ENCODE measurements around the gene TTLL11. TPM values are rescaled to one million over a fixed set of nuclear protein-coding genes. Genes with fewer than 3 reads are reported as not detected.

TTLL11 gene
- total RNA-seq, 2 donors from 2014 or later = 2.5 to 2.6 TPM

GRCh38 chr9:121860213-121860612 lies 232.9 kb downstream of the TTLL11 start:
- DNase-seq (no peak), ATAC-seq (replicated peaks in 1 of 2) (no peak)
- H3K36me3 Mint-ChIP-seq (ENCODE audit: insufficient read depth in 2 of 2) = no peaks in the 10 kb centered on the region
- H3K9me3 Mint-ChIP-seq = no peaks in the 10 kb centered on the region
- H3K4me1 Mint-ChIP-seq (ENCODE audit: low read depth) = no peaks in the 10 kb centered on the region
- no peak overlapping the region for H3K27ac Mint-ChIP-seq
- no peaks in the 10 kb centered on the region for H3K27me3 Mint-ChIP-seq (ENCODE audit: low read depth)
- no peak overlapping the region for H3K4me3 Mint-ChIP-seq

DNA sequence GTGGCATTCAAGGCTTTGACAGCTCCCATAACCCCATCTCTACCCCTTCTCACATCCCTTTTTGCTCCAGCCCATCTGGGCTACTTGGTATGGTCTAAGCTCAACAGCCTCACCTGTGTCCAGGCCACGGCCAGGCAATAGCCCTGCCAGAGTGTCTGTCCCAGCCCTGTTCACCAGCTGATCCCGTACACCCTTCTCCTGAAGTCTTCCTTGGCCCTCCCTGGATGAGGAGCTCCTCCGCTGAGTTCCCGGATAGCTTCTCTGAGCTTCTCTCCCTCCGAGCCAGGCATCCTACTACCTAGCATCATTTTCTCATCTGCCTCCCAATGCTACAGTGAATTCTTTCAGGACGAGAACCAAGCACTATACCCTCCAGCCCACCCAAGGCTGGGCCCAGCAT lies 233.5 kb downstream of the TTLL11 start:
- Mint-ChIP-seq H3K4me1 (ENCODE audit: low read depth) (no peaks in the 10 kb centered on the region), H3K27me3 (ENCODE audit: low read depth) (no peaks in the 10 kb centered on the region), H3K4me3 (no peak overlapping the region), H3K36me3 (ENCODE audit: insufficient read depth in 2 of 2) (no peaks in the 10 kb centered on the region), H3K27ac (no peak overlapping the region), H3K9me3 (no peaks in the 10 kb centered on the region)
- ATAC-seq (replicated peaks in 1 of 2) (no peak), DNase-seq (no peak)

- no peaks in the 10 kb centered on the region for H3K27me3 Mint-ChIP-seq (ENCODE audit: low read depth)
- no peaks in the 10 kb centered on the region for H3K9me3 Mint-ChIP-seq
- no peak for DNase-seq
- H3K27ac Mint-ChIP-seq = no peak overlapping the region
- ATAC-seq (replicated peaks in 1 of 2) = no peak
- no peaks in the 10 kb centered on the region for H3K4me1 Mint-ChIP-seq (ENCODE audit: low read depth)
- no peaks in the 10 kb centered on the region for H3K36me3 Mint-ChIP-seq (ENCODE audit: insufficient read depth in 2 of 2)
- H3K4me3 Mint-ChIP-seq = no peak overlapping the region
Measured at GRCh38 chr9:121858788-121859187, 234.3 kb downstream of the TTLL11 start.

DNA sequence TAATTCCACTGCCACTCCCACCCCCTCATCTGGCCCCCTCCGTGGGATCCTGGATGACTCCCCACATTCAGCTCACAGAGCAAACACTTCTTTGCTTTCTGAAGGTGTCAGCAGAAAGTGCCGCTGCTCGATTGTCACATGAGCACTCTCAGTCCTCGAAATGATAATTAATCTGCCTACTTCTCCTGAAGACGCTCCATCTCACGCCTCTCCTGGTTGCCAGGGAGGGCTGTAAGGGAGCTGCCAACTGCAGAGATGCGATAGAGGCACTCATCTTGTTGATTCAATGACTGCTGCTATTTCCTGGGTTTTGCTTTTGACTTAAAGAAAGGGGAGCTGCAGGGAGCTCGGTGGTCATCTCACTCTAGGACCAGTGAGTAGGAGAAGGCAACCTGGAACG lies 235.2 kb downstream of the TTLL11 start:
- no peak for ATAC-seq (replicated peaks in 1 of 2)
- H3K9me3 Mint-ChIP-seq = no peaks in the 10 kb centered on the region

GRCh38 chr9:121855476-121855875 lies 237.6 kb downstream of the TTLL11 start:
- DNase-seq = no peak
- H3K4me3 Mint-ChIP-seq = no peak overlapping the region
- H3K36me3 Mint-ChIP-seq (ENCODE audit: insufficient read depth in 2 of 2) = no peaks in the 10 kb centered on the region
- no peaks in the 10 kb centered on the region for H3K4me1 Mint-ChIP-seq (ENCODE audit: low read depth)
- H3K27me3 Mint-ChIP-seq (ENCODE audit: low read depth) = no peaks in the 10 kb centered on the region
- ATAC-seq (replicated peaks in 1 of 2) = no peak
- no peaks in the 10 kb centered on the region for H3K9me3 Mint-ChIP-seq
- H3K27ac Mint-ChIP-seq = no peak overlapping the region

More for the DNA sequence above, 235.2 kb downstream of the TTLL11 start:
- no peaks in the 10 kb centered on the region for H3K36me3 Mint-ChIP-seq (ENCODE audit: insufficient read depth in 2 of 2)
- H3K27me3 Mint-ChIP-seq (ENCODE audit: low read depth) = no peaks in the 10 kb centered on the region
- no peaks in the 10 kb centered on the region for H3K4me1 Mint-ChIP-seq (ENCODE audit: low read depth)
- no peak overlapping the region for H3K4me3 Mint-ChIP-seq
- no peak overlapping the region for H3K27ac Mint-ChIP-seq
- DNase-seq = no peak

GRCh38 chr9:121853617-121854395 lies 239.3 kb downstream of the TTLL11 start:
- no peaks in the 10 kb centered on the region for H3K27me3 Mint-ChIP-seq (ENCODE audit: low read depth)
- H3K4me3 Mint-ChIP-seq = no peak overlapping the region
- H3K4me1 Mint-ChIP-seq (ENCODE audit: low read depth) = no peaks in the 10 kb centered on the region
- no peak overlapping the region for H3K27ac Mint-ChIP-seq
- H3K36me3 Mint-ChIP-seq (ENCODE audit: insufficient read depth in 2 of 2) = peaks cover 2 to 3% of the 10 kb centered on the region in 2 donors
- ATAC-seq (replicated peaks in 1 of 2) = no peak
- DNase-seq = no peak
- no peaks in the 10 kb centered on the region for H3K9me3 Mint-ChIP-seq

- no peak for ATAC-seq (replicated peaks in 1 of 2)
- Mint-ChIP-seq H3K27me3 (ENCODE audit: low read depth) (no peaks in the 10 kb centered on the region), H3K4me3 (no peak overlapping the region), H3K4me1 (ENCODE audit: low read depth) (no peaks in the 10 kb centered on the region), H3K36me3 (ENCODE audit: insufficient read depth in 2 of 2) (peaks cover 2 to 3% of the 10 kb centered on the region in 2 donors), H3K9me3 (peaks cover 0 to 2% of the 10 kb centered on the region in 2 donors), H3K27ac (no peak overlapping the region)
- no peak for DNase-seq
Measured at GRCh38 chr9:121852651-121853616, 240.2 kb downstream of the TTLL11 start.

- ATAC-seq (replicated peaks in 1 of 2) (no peak), DNase-seq (no peak)
- Mint-ChIP-seq H3K27ac (no peak overlapping the region), H3K27me3 (ENCODE audit: low read depth) (no peaks in the 10 kb centered on the region), H3K4me3 (no peak overlapping the region), H3K4me1 (ENCODE audit: low read depth) (no peaks in the 10 kb centered on the region), H3K9me3 (peaks cover 0 to 2% of the 10 kb centered on the region in 2 donors), H3K36me3 (ENCODE audit: insufficient read depth in 2 of 2) (peaks cover 2 to 3% of the 10 kb centered on the region in 2 donors)
Measured at GRCh38 chr9:121852241-121852640, 240.9 kb downstream of the TTLL11 start.

DNA sequence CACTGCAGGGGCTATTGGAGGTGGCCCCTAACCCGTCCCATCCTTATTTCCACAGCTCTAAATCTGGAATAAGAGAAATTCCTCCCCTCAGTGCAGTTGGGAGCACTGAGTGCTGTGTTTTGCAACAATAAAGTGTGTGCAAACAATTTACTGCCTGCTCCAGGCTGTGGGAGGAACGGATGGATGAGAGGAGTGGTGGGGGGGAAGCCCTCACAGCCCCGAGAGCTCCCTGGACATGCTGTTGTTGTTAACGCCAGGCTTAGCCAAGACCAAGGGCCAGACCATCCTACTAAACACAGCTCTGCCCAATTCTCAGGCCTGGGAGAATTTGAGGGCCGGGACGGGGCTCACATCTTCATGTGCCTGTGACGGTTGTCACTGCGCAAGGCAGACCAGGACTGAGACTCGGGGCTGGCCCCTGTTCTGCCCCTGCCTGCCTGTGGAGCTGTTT lies 241.4 kb downstream of the TTLL11 start:
- H3K27me3 Mint-ChIP-seq (ENCODE audit: low read depth) = no peaks in the 10 kb centered on the region
- peaks cover 2 to 4% of the 10 kb centered on the region in 2 donors for H3K36me3 Mint-ChIP-seq (ENCODE audit: insufficient read depth in 2 of 2)
- H3K4me3 Mint-ChIP-seq = no peak overlapping the region
- no peak overlapping the region for H3K27ac Mint-ChIP-seq
- H3K4me1 Mint-ChIP-seq (ENCODE audit: low read depth) = no peaks in the 10 kb centered on the region
- DNase-seq (no peak), ATAC-seq (replicated peaks in 1 of 2) (no peak)
- peaks cover 0 to 3% of the 10 kb centered on the region in 2 donors for H3K9me3 Mint-ChIP-seq

GRCh38 chr9:121850366-121850765 lies 242.7 kb downstream of the TTLL11 start:
- DNase-seq (no peak), ATAC-seq (replicated peaks in 1 of 2) (no peak)
- Mint-ChIP-seq H3K4me1 (ENCODE audit: low read depth) (no peaks in the 10 kb centered on the region), H3K36me3 (ENCODE audit: insufficient read depth in 2 of 2) (peaks cover 2 to 4% of the 10 kb centered on the region in 2 donors), H3K9me3 (peaks cover 0 to 3% of the 10 kb centered on the region in 2 donors), H3K4me3 (no peak overlapping the region), H3K27ac (no peak overlapping the region), H3K27me3 (ENCODE audit: low read depth) (no peaks in the 10 kb centered on the region)

DNA sequence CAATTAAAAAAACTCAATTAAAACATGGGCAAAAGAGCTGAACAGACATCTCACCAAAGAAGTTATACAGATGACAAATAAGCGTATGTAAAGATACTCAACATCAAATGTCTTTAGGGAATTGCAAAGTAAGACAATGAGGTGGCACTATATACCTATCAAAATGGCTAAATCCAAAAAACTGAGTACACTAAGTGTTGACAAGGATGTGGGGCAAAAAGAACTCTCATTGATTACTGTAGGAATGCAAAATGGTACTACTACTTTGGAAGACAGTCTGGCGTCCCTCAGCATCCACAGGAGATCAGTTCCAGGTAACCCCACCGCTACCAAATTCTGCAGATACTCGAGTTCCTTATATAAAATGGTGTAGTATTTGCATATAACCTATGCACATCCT lies 243.6 kb downstream of the TTLL11 start:
- Mint-ChIP-seq H3K27ac (no peak overlapping the region), H3K36me3 (ENCODE audit: insufficient read depth in 2 of 2) (peaks cover 2 to 4% of the 10 kb centered on the region in 2 donors), H3K9me3 (peaks cover 0 to 3% of the 10 kb centered on the region in 2 donors), H3K27me3 (ENCODE audit: low read depth) (no peaks in the 10 kb centered on the region), H3K4me3 (no peak overlapping the region), H3K4me1 (ENCODE audit: low read depth) (no peaks in the 10 kb centered on the region)
- no peak for DNase-seq
- no peak for ATAC-seq (replicated peaks in 1 of 2)

DNA sequence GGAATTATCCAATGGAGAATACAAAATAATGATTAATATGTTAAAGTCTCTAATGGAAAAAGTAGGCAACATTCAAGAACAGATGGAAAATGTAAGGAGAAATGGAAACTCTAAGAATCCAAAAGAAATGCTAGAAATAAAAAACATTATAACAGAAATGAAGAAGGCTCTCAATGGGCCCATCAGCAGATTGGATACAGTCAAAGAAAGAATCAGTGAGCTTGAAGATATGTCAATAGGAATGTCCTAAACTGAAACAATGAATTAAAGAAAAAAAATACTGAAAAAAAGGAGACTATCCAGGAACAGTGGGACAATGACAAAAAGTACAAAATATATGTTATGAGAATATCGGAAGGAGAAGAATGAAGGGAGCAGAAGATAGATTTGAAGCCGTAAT lies 248.5 kb downstream of the TTLL11 start:
- no peak for ATAC-seq (replicated peaks in 1 of 2)
- H3K4me1 Mint-ChIP-seq (ENCODE audit: low read depth) = peaks cover 17% of the 10 kb centered on the region
- no peak overlapping the region for H3K4me3 Mint-ChIP-seq
- H3K27ac Mint-ChIP-seq = no peak overlapping the region
- H3K9me3 Mint-ChIP-seq = peaks cover 0 to 3% of the 10 kb centered on the region in 2 donors
- H3K36me3 Mint-ChIP-seq (ENCODE audit: insufficient read depth in 2 of 2) = peaks cover 4 to 5% of the 10 kb centered on the region in 2 donors
- no peak for DNase-seq
- no peaks in the 10 kb centered on the region for H3K27me3 Mint-ChIP-seq (ENCODE audit: low read depth)

- H3K9me3 Mint-ChIP-seq = peaks cover 0 to 3% of the 10 kb centered on the region in 2 donors
- DNase-seq = no peak
- peaks cover 17% of the 10 kb centered on the region for H3K4me1 Mint-ChIP-seq (ENCODE audit: low read depth)
- H3K4me3 Mint-ChIP-seq = no peak overlapping the region
- no peak overlapping the region for H3K27ac Mint-ChIP-seq
- H3K36me3 Mint-ChIP-seq (ENCODE audit: insufficient read depth in 2 of 2) = peaks cover 4 to 5% of the 10 kb centered on the region in 2 donors
- ATAC-seq (replicated peaks in 1 of 2) = no peak
- H3K27me3 Mint-ChIP-seq (ENCODE audit: low read depth) = no peaks in the 10 kb centered on the region
Measured at GRCh38 chr9:121844098-121844497, 249.0 kb downstream of the TTLL11 start.
